Astrocyte of the cerebellum (primary cell): ENCODE results near the gene ALB.
"Not testable (repeated sequence)": the region's sequence is repeated elsewhere in the genome, so short reads cannot be mapped to it uniquely, and the experiment has no call there.

Experiments used
- DNase-seq: peaks from one replicate; pipeline ENCODE4 v3.0.0-alpha.2; 2011; ENCODE audit warnings: low read depth
- H3K4me3 ChIP-seq: 2 replicates; pipeline ENCODE4 v1.5.1; 2011; ENCODE audit warnings: mild to moderate bottlenecking, low read depth, low read length, moderate library complexity
- CTCF ChIP-seq: IDR thresholded peaks from 2 replicates; pipeline ENCODE4 v1.5.1; 2012; ENCODE audit warnings: low read length, low read depth, moderate library complexity, mild to moderate bottlenecking; ENCODE audit errors: missing control alignments
- in situ Hi-C: cut with HindIII; loops from 2 replicates; pipeline ENCODE4 v1.10.0; 2017; ENCODE audit warnings: low sequenced_read_pairs

The ALB gene

GRCh38 chr4:73379946-73380345 is 24.1 kb upstream of the ALB start:
- in situ Hi-C loops, result no loop called here
- DNase-seq, result no peak
- no peak overlapping the region for H3K4me3 ChIP-seq
- TF ChIP-seq CTCF, result no peak

- TF ChIP-seq CTCF, result no peak
- in situ Hi-C loops, result no loop called here
- DNase-seq, result no peak
- no peak overlapping the region for H3K4me3 ChIP-seq
Measured at GRCh38 chr4:73381214-73381613, 22.9 kb upstream of the ALB start.

GRCh38 chr4:73383452-73383851 is 20.6 kb upstream of the ALB start:
- no peak for DNase-seq
- in situ Hi-C loops, result no loop called here
- TF ChIP-seq CTCF, result no peak
- no peak overlapping the region for H3K4me3 ChIP-seq

- DNase-seq, result no peak
- no peak for TF ChIP-seq CTCF
- no peak overlapping the region for H3K4me3 ChIP-seq
- in situ Hi-C loops, result no loop called here
Measured at GRCh38 chr4:73387552-73387951, 16.5 kb upstream of the ALB start.

- H3K4me3 ChIP-seq, result no peak overlapping the region
- TF ChIP-seq CTCF, result no peak
- in situ Hi-C loops, result no loop called here
- no peak for DNase-seq
Measured at GRCh38 chr4:73388887-73389286, 15.2 kb upstream of the ALB start.

DNA sequence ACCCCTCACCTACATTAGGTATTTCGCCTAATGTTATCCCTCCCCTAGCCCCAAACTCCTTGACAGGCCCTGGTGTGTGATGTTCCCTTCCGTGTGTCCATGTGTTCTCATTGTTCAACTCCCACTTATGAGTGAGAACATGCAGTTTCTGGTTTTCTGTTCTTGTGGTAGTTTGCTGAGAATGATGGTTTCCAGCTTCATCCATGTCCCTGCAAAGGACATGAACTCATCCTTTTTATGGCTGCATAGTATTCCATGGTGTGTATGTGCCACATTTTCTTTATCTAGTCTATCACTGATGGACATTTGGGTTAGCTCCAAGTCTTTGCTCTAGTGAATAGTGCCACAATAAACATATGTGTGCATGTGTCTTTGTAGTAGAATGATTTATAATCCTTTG is 14.4 kb upstream of the ALB start:
- DNase-seq, in situ Hi-C loops, H3K4me3 ChIP-seq: not testable (repeated sequence)

GRCh38 chr4:73391774-73392173 is 12.3 kb upstream of the ALB start:
- in situ Hi-C loops, result no loop called here
- no peak for DNase-seq
- TF ChIP-seq CTCF, result no peak
- H3K4me3 ChIP-seq, result no peak overlapping the region
